Liver (tissue), 9 donors: ENCODE results near the gene TP63. TPM values are rescaled to one million over a fixed set of nuclear protein-coding genes. Genes with fewer than 3 reads are reported as not detected.

Experiments
- DNase-seq: peaks from one replicate; pipeline ENCODE4 v3.0.0-alpha.2; 2017; ENCODE audit warnings: low spot score
- H3K27ac ChIP-seq, 2 donors: one replicate each; pipeline ENCODE4 v1.7.0; 2013; ENCODE audit warnings: inconsistent platforms in 2 of 2, low read length in 2 of 2, control low read depth in 1 of 2, low read depth in 1 of 2, mild to moderate bottlenecking in 1 of 2
- H3K27me3 ChIP-seq, 4 donors: one replicate each; pipeline versions ENCODE4 v1.6.1 to v1.7.0; 2013; ENCODE audit warnings: low read length in 3 of 4, inconsistent platforms in 1 of 4, mild to moderate bottlenecking in 1 of 4, moderate library complexity in 1 of 4; ENCODE audit not compliant: control insufficient read depth in 4 of 4, insufficient read depth in 4 of 4
- H3K36me3 ChIP-seq, 4 donors: one replicate each; pipeline versions ENCODE4 v1.6.1 to v1.7.0; 2013; ENCODE audit warnings: low read length in 3 of 4, mild to moderate bottlenecking in 3 of 4, low read depth in 1 of 4, moderate library complexity in 1 of 4; ENCODE audit not compliant: control insufficient read depth in 4 of 4, insufficient read depth in 3 of 4
- H3K4me1 ChIP-seq, 4 donors: one replicate each; pipeline versions ENCODE4 v1.6.1 to v1.7.0; 2013; ENCODE audit warnings: low read length in 3 of 4, mild to moderate bottlenecking in 3 of 4, moderate library complexity in 1 of 4; ENCODE audit not compliant: control insufficient read depth in 4 of 4, insufficient read depth in 4 of 4
- H3K4me3 ChIP-seq, 3 donors: one replicate each; pipeline versions ENCODE4 v1.6.1 to v1.7.0; 2013; ENCODE audit warnings: low read length in 3 of 3, control low read depth in 1 of 3, low read depth in 1 of 3, mild to moderate bottlenecking in 1 of 3
- H3K9ac ChIP-seq, 2 donors: one replicate each; pipeline ENCODE4 v1.7.0; 2013; ENCODE audit warnings: low read length in 2 of 2, mild to moderate bottlenecking in 2 of 2, moderate library complexity in 2 of 2, control low read depth in 1 of 2, low read depth in 1 of 2
- H3K9me3 ChIP-seq, 4 donors: one replicate each; pipeline versions ENCODE4 v1.6.1 to v1.7.0; 2013; ENCODE audit warnings: low read length in 3 of 4; ENCODE audit not compliant: control insufficient read depth in 4 of 4
- CTCF ChIP-seq: fragments of 150-350 bp; IDR thresholded peaks from 2 replicates; pipeline ENCODE4 v1.5.1; 2017; ENCODE audit warnings: improper control_type of control experiment, low read depth, low read length; ENCODE audit not compliant: missing input control
- FOXA1 ChIP-seq: IDR thresholded peaks from 2 replicates; pipeline ENCODE4 v1.6.1; 2016; ENCODE audit warnings: antibody characterized with exemption
- GABPA ChIP-seq, 2 donors: IDR thresholded peaks in 1 of 2; conservative IDR thresholded peaks in 1 of 2; 2 replicates each; pipeline ENCODE4 v1.6.1; 2016; ENCODE audit warnings: antibody characterized with exemption in 2 of 2, mild to moderate bottlenecking in 1 of 2, moderate library complexity in 1 of 2
- HNF4A ChIP-seq, 2 donors: conservative IDR thresholded peaks; 2 replicates each; pipeline ENCODE4 v1.6.1; 2016; ENCODE audit warnings: antibody characterized with exemption in 2 of 2, mild to moderate bottlenecking in 2 of 2
- HNF4G ChIP-seq: IDR thresholded peaks from 2 replicates; pipeline ENCODE4 v1.6.1; 2016; ENCODE audit warnings: antibody characterized with exemption
- JUND ChIP-seq, 2 donors: IDR thresholded peaks; 2 replicates each; pipeline ENCODE4 v1.6.1; 2016; ENCODE audit warnings: antibody characterized with exemption in 2 of 2
- NR2F2 ChIP-seq: IDR thresholded peaks from 2 replicates; pipeline ENCODE4 v1.6.1; 2016; ENCODE audit warnings: antibody characterized with exemption
- RXRA ChIP-seq, 2 donors: IDR thresholded peaks; 2 replicates each; pipeline ENCODE4 v1.6.1; 2017 to 2018; ENCODE audit warnings: antibody characterized with exemption in 2 of 2, mild to moderate bottlenecking in 1 of 2
- TAF1 ChIP-seq: conservative IDR thresholded peaks from 2 replicates; pipeline ENCODE4 v1.6.1; 2016; ENCODE audit warnings: antibody characterized with exemption, mild to moderate bottlenecking
- YY1 ChIP-seq: IDR thresholded peaks from 2 replicates; pipeline ENCODE4 v1.6.1; 2016; ENCODE audit warnings: antibody characterized with exemption, mild to moderate bottlenecking
- WGBS: extraction: QIAGEN DNeasy Blood & Tissue Kit; methylation state at CpG from one replicate; pipeline ENCODE4 v1.1.7; 2013; 5-methylcytosine and 5-hydroxymethylcytosine counted together
- polyA plus RNA-seq, 2 donors: library from polyadenylated mRNA; stranded (reverse) in 1 of 2; unstranded in 1 of 2; fragments of 200-250 nt in 1 of 2; fragments of >200 nt in 1 of 2; fragmentation: Nextera tagmentation in 1 of 2; extraction: Ambion mirVana in 1 of 2; gene quantifications; one replicate each; pipeline versions ENCODE4 v1.2.1 to v1.2.3, GENCODE V29; 2013 to 2015
- total RNA-seq, 2 donors: library from RNA; depleted of rRNA; stranded (reverse); fragments of >200 nt; gene quantifications; one replicate each; pipeline ENCODE4 v1.2.3, GENCODE V29; 2014
- TF ChIP-seq, protein P1 (sequence below): IDR thresholded peaks from 2 replicates; pipeline ENCODE4 v1.6.1; 2016; ENCODE audit warnings: antibody characterized with exemption
- TF ChIP-seq, protein P2 (sequence below): IDR thresholded peaks from 2 replicates; pipeline ENCODE4 v1.6.1; 2016; ENCODE audit warnings: antibody characterized with exemption
- TF ChIP-seq, protein P3 (sequence below): IDR thresholded peaks from 2 replicates; pipeline ENCODE4 v1.6.1; 2016; ENCODE audit warnings: antibody characterized with exemption, mild to moderate bottlenecking
- donor health status: healthy.
- donor health status: healthy.
- donor health status: healthy.
- donor health status: healthy.
- donor health status: healthy.

The TP63 gene
- total and polyA plus RNA-seq, 4 donors = under 0.01 to 0.08 (median 0.05) TPM; not detected in 1

DNA sequence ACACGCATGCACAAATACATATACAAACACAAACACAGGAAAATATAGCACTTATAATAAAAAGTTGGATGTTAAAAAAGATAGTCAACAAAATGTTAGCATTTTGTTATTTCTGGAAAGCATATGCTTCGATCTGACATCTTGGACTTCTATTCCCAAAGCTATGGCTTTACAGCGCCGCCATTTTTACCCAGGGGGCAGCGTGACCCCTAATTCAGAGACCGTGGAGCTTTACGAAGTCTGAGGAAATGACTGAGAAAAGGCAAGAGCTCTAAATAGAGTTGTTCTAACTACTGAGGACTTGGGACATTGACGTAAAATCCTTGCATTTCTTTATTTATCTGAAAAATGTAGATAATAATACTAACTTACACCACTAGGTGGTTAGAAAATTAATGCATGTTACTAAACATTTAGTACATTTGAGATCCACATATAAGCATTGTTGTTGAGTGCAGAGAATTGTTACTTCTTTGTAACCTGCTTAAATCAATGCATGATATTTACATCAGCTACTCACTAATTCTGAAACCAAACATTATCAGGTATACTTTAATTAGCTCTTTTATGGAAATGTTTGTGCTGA, 155.4 kb downstream of the TP63 start:
- WGBS = 94% methylated on average over 8 of the region's 8 CpGs

GRCh38 chr3:189787191-189787590, 156.0 kb downstream of the TP63 start:
- Histone ChIP-seq H3K27me3 (no peaks in the 10 kb centered on the region), H3K9me3 (no peaks in the 10 kb centered on the region), H3K4me1 (no peaks in the 10 kb centered on the region), H3K4me3 (no peak overlapping the region), H3K27ac (no peak overlapping the region), H3K9ac (no peak overlapping the region), H3K36me3 (no peaks in the 10 kb centered on the region)
- 77% methylated on average over 3 of the region's 3 CpGs for WGBS
- no peak for DNase-seq
- TF ChIP-seq TAF1 = no peak
- TF ChIP-seq YY1 = no peak
- no peak for TF ChIP-seq NR2F2
- TF ChIP-seq, protein P1, sequence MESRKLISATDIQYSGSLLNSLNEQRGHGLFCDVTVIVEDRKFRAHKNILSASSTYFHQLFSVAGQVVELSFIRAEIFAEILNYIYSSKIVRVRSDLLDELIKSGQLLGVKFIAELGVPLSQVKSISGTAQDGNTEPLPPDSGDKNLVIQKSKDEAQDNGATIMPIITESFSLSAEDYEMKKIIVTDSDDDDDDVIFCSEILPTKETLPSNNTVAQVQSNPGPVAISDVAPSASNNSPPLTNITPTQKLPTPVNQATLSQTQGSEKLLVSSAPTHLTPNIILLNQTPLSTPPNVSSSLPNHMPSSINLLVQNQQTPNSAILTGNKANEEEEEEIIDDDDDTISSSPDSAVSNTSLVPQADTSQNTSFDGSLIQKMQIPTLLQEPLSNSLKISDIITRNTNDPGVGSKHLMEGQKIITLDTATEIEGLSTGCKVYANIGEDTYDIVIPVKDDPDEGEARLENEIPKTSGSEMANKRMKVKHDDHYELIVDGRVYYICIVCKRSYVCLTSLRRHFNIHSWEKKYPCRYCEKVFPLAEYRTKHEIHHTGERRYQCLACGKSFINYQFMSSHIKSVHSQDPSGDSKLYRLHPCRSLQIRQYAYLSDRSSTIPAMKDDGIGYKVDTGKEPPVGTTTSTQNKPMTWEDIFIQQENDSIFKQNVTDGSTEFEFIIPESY = no peak
- no peak for TF ChIP-seq HNF4G
- TF ChIP-seq FOXA1 = no peak
- TF ChIP-seq RXRA (IDR thresholded peaks at IDR 0.05) = no peak
- no peak for TF ChIP-seq HNF4A (conservative IDR thresholded peaks at IDR 0.05)
- TF ChIP-seq, protein P2, sequence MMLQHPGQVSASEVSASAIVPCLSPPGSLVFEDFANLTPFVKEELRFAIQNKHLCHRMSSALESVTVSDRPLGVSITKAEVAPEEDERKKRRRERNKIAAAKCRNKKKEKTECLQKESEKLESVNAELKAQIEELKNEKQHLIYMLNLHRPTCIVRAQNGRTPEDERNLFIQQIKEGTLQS = no peak
- no peak for TF ChIP-seq CTCF
- no peak for TF ChIP-seq JUND (IDR thresholded peaks at IDR 0.05)

More for the DNA sequence above, 155.4 kb downstream of the TP63 start:
- H3K4me1 ChIP-seq = no peaks in the 10 kb centered on the region
- H3K9me3 ChIP-seq = no peaks in the 10 kb centered on the region
- no peaks in the 10 kb centered on the region for H3K27me3 ChIP-seq
- H3K4me3 ChIP-seq = no peak overlapping the region
- TF ChIP-seq JUND (IDR thresholded peaks at IDR 0.05) = no peak
- TF ChIP-seq, protein P2 = no peak
- no peak for TF ChIP-seq HNF4A (conservative IDR thresholded peaks at IDR 0.05)
- TF ChIP-seq, protein P1 = no peak
- no peak for TF ChIP-seq GABPA (IDR thresholded peaks at IDR 0.05 in 1 of 2, conservative IDR thresholded peaks at IDR 0.05 in 1 of 2)
- TF ChIP-seq, protein P3, sequence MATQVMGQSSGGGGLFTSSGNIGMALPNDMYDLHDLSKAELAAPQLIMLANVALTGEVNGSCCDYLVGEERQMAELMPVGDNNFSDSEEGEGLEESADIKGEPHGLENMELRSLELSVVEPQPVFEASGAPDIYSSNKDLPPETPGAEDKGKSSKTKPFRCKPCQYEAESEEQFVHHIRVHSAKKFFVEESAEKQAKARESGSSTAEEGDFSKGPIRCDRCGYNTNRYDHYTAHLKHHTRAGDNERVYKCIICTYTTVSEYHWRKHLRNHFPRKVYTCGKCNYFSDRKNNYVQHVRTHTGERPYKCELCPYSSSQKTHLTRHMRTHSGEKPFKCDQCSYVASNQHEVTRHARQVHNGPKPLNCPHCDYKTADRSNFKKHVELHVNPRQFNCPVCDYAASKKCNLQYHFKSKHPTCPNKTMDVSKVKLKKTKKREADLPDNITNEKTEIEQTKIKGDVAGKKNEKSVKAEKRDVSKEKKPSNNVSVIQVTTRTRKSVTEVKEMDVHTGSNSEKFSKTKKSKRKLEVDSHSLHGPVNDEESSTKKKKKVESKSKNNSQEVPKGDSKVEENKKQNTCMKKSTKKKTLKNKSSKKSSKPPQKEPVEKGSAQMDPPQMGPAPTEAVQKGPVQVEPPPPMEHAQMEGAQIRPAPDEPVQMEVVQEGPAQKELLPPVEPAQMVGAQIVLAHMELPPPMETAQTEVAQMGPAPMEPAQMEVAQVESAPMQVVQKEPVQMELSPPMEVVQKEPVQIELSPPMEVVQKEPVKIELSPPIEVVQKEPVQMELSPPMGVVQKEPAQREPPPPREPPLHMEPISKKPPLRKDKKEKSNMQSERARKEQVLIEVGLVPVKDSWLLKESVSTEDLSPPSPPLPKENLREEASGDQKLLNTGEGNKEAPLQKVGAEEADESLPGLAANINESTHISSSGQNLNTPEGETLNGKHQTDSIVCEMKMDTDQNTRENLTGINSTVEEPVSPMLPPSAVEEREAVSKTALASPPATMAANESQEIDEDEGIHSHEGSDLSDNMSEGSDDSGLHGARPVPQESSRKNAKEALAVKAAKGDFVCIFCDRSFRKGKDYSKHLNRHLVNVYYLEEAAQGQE = no peak
- H3K9ac ChIP-seq = no peak overlapping the region
- no peaks in the 10 kb centered on the region for H3K36me3 ChIP-seq
- H3K27ac ChIP-seq = no peak overlapping the region
- DNase-seq = no peak
